ENCODE measurements around the gene POT1.

The POT1 gene

GRCh38 chr7:124843336-124843735, 86.3 kb downstream of the POT1 start:
- no peak for DNase-seq (ENCODE audit: extremely low spot score)
- TF ChIP-seq FOXM1 (IDR thresholded peaks at IDR 0.05; ENCODE audit: borderline replicate concordance) (no peak), ELF4 (IDR thresholded peaks at IDR 0.05) (no peak), ARNT (IDR thresholded peaks at IDR 0.05) (no peak), HDGF (IDR thresholded peaks at IDR 0.05; ENCODE audit: borderline replicate concordance) (no peak), LEF1 (IDR thresholded peaks at IDR 0.05; ENCODE audit: borderline replicate concordance) (no peak), SP1 (IDR thresholded peaks at IDR 0.05) (no peak), L3MBTL2 (conservative IDR thresholded peaks at IDR 0.05) (no peak), BHLHE40 (IDR thresholded peaks at IDR 0.05; ENCODE audit: borderline replicate concordance) (no peak), SUZ12 (IDR thresholded peaks at IDR 0.05) (no peak), TARDBP (IDR thresholded peaks at IDR 0.05) (no peak), CTBP1 (IDR thresholded peaks at IDR 0.05; ENCODE audit: borderline replicate concordance) (no peak), FOXK2 (IDR thresholded peaks at IDR 0.05) (no peak), NFRKB (IDR thresholded peaks at IDR 0.05) (no peak), ZNF384 (IDR thresholded peaks at IDR 0.05) (no peak), FOXA1 (IDR thresholded peaks at IDR 0.05) (no peak), PKNOX1 (IDR thresholded peaks at IDR 0.05) (no peak)
- CTCF ChIA-PET = no interaction called here
- POLR2A ChIA-PET = no interaction called here

- no peak for TF ChIP-seq TARDBP (IDR thresholded peaks at IDR 0.05)
- no peak for TF ChIP-seq SP1 (IDR thresholded peaks at IDR 0.05)
- TF ChIP-seq ARNT (IDR thresholded peaks at IDR 0.05) = no peak
- no peak for TF ChIP-seq CTBP1 (IDR thresholded peaks at IDR 0.05; ENCODE audit: borderline replicate concordance)
- no peak for TF ChIP-seq FOXA1 (IDR thresholded peaks at IDR 0.05)
- TF ChIP-seq HDGF (IDR thresholded peaks at IDR 0.05; ENCODE audit: borderline replicate concordance) = no peak
- ChIA-PET CTCF (no interaction called here), POLR2A (no interaction called here)
- DNase-seq (ENCODE audit: extremely low spot score) = no peak
Measured at GRCh38 chr7:124840435-124840834, 89.2 kb downstream of the POT1 start.

- ChIA-PET POLR2A (no interaction called here), CTCF (no interaction called here)
- DNase-seq (ENCODE audit: extremely low spot score) = no peak
- no peak for TF ChIP-seq SP1 (IDR thresholded peaks at IDR 0.05)
Measured at GRCh38 chr7:124839687-124840086, 89.9 kb downstream of the POT1 start.

- ChIA-PET CTCF (no interaction called here), POLR2A (interaction anchor here (1.1 kb wide), 1 partner anchor 734 kb away, joined by 3 read pairs; no protein-coding TSS in a partner anchor)
- DNase-seq (ENCODE audit: extremely low spot score) = no peak
- no peak for TF ChIP-seq FOXK2 (IDR thresholded peaks at IDR 0.05)
- no peak for TF ChIP-seq FOXM1 (IDR thresholded peaks at IDR 0.05; ENCODE audit: borderline replicate concordance)
- TF ChIP-seq PKNOX1 (IDR thresholded peaks at IDR 0.05) = no peak
- no peak for TF ChIP-seq CTBP1 (IDR thresholded peaks at IDR 0.05; ENCODE audit: borderline replicate concordance)
- TF ChIP-seq LEF1 (IDR thresholded peaks at IDR 0.05; ENCODE audit: borderline replicate concordance) = no peak
- TF ChIP-seq FOXA1 (IDR thresholded peaks at IDR 0.05) = no peak
- no peak for TF ChIP-seq ARNT (IDR thresholded peaks at IDR 0.05)
- TF ChIP-seq HDGF (IDR thresholded peaks at IDR 0.05; ENCODE audit: borderline replicate concordance) = no peak
- no peak for TF ChIP-seq BHLHE40 (IDR thresholded peaks at IDR 0.05; ENCODE audit: borderline replicate concordance)
- TF ChIP-seq SP1 (IDR thresholded peaks at IDR 0.05) = no peak
- TF ChIP-seq L3MBTL2 (conservative IDR thresholded peaks at IDR 0.05) = no peak
- no peak for TF ChIP-seq TARDBP (IDR thresholded peaks at IDR 0.05)
Measured at GRCh38 chr7:124836173-124836572, 93.5 kb downstream of the POT1 start.

GRCh38 chr7:124818807-124819206, 110.8 kb downstream of the POT1 start:
- ChIA-PET CTCF (no interaction called here), POLR2A (no interaction called here)
- DNase-seq (ENCODE audit: extremely low spot score) = no peak
- TF ChIP-seq BHLHE40 (IDR thresholded peaks at IDR 0.05; ENCODE audit: borderline replicate concordance) = no peak
- no peak for TF ChIP-seq HDGF (IDR thresholded peaks at IDR 0.05; ENCODE audit: borderline replicate concordance)
- TF ChIP-seq FOXM1 (IDR thresholded peaks at IDR 0.05; ENCODE audit: borderline replicate concordance) = no peak
- TF ChIP-seq ZNF384 (IDR thresholded peaks at IDR 0.05) = no peak
- TF ChIP-seq CTBP1 (IDR thresholded peaks at IDR 0.05; ENCODE audit: borderline replicate concordance) = no peak
- TF ChIP-seq FOXK2 (IDR thresholded peaks at IDR 0.05) = no peak
- TF ChIP-seq ELF4 (IDR thresholded peaks at IDR 0.05) = no peak
- TF ChIP-seq SP1 (IDR thresholded peaks at IDR 0.05) = no peak
- no peak for TF ChIP-seq TARDBP (IDR thresholded peaks at IDR 0.05)
- TF ChIP-seq NFRKB (IDR thresholded peaks at IDR 0.05) = no peak
- no peak for TF ChIP-seq ARNT (IDR thresholded peaks at IDR 0.05)
- TF ChIP-seq FOXA1 (IDR thresholded peaks at IDR 0.05) = no peak
- TF ChIP-seq PKNOX1 (IDR thresholded peaks at IDR 0.05) = no peak
- no peak for TF ChIP-seq SUZ12 (IDR thresholded peaks at IDR 0.05)
- no peak for TF ChIP-seq L3MBTL2 (conservative IDR thresholded peaks at IDR 0.05)

DNA sequence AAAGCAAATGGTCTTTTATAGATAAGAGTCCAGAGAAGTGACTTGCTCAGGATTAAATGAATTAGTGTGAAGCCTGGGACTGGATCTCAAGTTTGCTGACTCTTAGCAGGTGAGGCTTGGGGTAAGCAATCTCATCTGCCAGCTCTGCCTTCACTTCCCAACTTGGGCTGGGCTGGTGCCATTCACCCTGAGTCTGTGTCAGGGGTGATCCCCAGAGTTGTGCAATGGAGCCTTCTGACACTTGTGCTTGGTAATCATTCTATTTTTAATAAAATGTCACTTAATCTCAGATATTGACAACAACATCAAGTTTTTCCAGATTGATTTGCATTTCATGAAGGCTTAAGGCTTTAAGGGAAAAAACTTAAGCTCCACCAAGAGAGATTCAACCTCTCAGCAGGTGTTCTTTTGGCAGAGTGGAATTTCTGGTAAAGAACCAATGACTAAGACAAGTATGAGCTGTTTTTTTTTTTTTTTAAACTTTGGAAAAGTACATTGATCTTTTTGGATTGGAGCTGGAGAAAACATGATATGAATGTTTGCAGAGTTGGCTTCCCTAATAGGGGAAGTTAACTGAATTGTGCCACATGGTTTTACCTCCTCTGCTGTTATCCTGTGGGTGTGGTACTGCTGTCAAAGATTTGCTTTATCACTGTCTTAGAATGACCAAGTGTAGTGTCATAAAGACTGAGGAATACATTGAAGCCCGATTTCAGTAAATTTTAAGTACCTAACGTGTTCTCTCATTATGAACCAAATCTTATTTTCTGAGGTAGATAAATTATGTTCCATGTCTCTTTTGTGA, 115.4 kb downstream of the POT1 start:
- ChIA-PET CTCF (interaction anchor here (0.6 kb wide), 1 partner anchor 1935 kb away, joined by 3 read pairs; no protein-coding TSS in a partner anchor), POLR2A (no interaction called here)
- TF ChIP-seq NFRKB (IDR thresholded peaks at IDR 0.05) (no peak), TARDBP (IDR thresholded peaks at IDR 0.05) (no peak), ELF4 (IDR thresholded peaks at IDR 0.05) (no peak), HDGF (IDR thresholded peaks at IDR 0.05; ENCODE audit: borderline replicate concordance) (no peak), SP1 (IDR thresholded peaks at IDR 0.05) (no peak), CTBP1 (IDR thresholded peaks at IDR 0.05; ENCODE audit: borderline replicate concordance) (no peak), BHLHE40 (IDR thresholded peaks at IDR 0.05; ENCODE audit: borderline replicate concordance) (no peak), LEF1 (IDR thresholded peaks at IDR 0.05; ENCODE audit: borderline replicate concordance) (no peak), FOXA1 (IDR thresholded peaks at IDR 0.05) (no peak), SUZ12 (IDR thresholded peaks at IDR 0.05) (no peak), FOXM1 (IDR thresholded peaks at IDR 0.05; ENCODE audit: borderline replicate concordance) (no peak), ARNT (IDR thresholded peaks at IDR 0.05) (no peak), PKNOX1 (IDR thresholded peaks at IDR 0.05) (no peak), ZNF384 (IDR thresholded peaks at IDR 0.05) (no peak), L3MBTL2 (conservative IDR thresholded peaks at IDR 0.05) (no peak)
- no peak for DNase-seq (ENCODE audit: extremely low spot score)

Data from HEK293T (cell line).